Left renal cortex interstitium (tissue), 4 donors: ENCODE results near the gene ANKRD40. TPM values are rescaled to one million over a fixed set of nuclear protein-coding genes. Genes with fewer than 3 reads are reported as not detected.
A peak's percentile ranks its signal among the peaks of the same experiment; 100 is the strongest.
"Not testable (repeated sequence)": the region's sequence is repeated elsewhere in the genome, so short reads cannot be mapped to it uniquely, and the experiment has no call there.

Source experiments
- DNase-seq, 4 donors: peaks; one replicate each; pipeline ENCODE4 v3.0.0-alpha.2; 2013; ENCODE audit warnings: low read depth in 4 of 4, low spot score in 2 of 4, missing footprints in 1 of 4
- polyA plus RNA-seq, 4 donors: library from polyadenylated mRNA; unstranded; fragments of 120-200 nt; gene quantifications; one replicate each; pipeline ENCODE4 v1.2.1, GENCODE V29; 2013; ENCODE audit not compliant: insufficient read length in 4 of 4

Gene ANKRD40
- 10 to 100 TPM; 42.1 to 45.4 (median 44.7) TPM for polyA plus RNA-seq

GRCh38 chr17:50707289-50708049 lies at the start of gene ANKRD40:
Gene ANKRD40 (minus strand): TSS chr17:50707914. CDS start chr17:50707654, 260 bp downstream.
- DNase-seq: peak; percentile 60 to 75 (median 72)

- DNase-seq: no peak
Observed at GRCh38 chr17:50754521-50754920, 46.8 kb upstream of the ANKRD40 start.

- DNase-seq: no peak
Observed at GRCh38 chr17:50749245-50749644, 41.5 kb upstream of the ANKRD40 start.

GRCh38 chr17:50745631-50746030 lies 37.9 kb upstream of the ANKRD40 start:
- no peak for DNase-seq

GRCh38 chr17:50739098-50739497 lies 31.4 kb upstream of the ANKRD40 start:
- no peak for DNase-seq

- no peak for DNase-seq
Observed at GRCh38 chr17:50737118-50737698, 29.5 kb upstream of the ANKRD40 start.

- DNase-seq: no peak
Observed at GRCh38 chr17:50735287-50735686, 27.6 kb upstream of the ANKRD40 start.

GRCh38 chr17:50731575-50732460 lies 24.1 kb upstream of the ANKRD40 start:
- no peak for DNase-seq

GRCh38 chr17:50728881-50729765 lies 21.4 kb upstream of the ANKRD40 start:
- DNase-seq: no peak

GRCh38 chr17:50728112-50728429 lies 20.4 kb upstream of the ANKRD40 start:
- no peak for DNase-seq

- DNase-seq: no peak
Observed at GRCh38 chr17:50725769-50726655, 18.3 kb upstream of the ANKRD40 start.

- not testable (repeated sequence) for DNase-seq
Observed at GRCh38 chr17:50724622-50725021, 16.9 kb upstream of the ANKRD40 start.

- DNase-seq: no peak
Observed at GRCh38 chr17:50722746-50723145, 15.0 kb upstream of the ANKRD40 start.

GRCh38 chr17:50721194-50722010 lies 13.7 kb upstream of the ANKRD40 start:
- no peak for DNase-seq

GRCh38 chr17:50719924-50720794 lies 12.4 kb upstream of the ANKRD40 start:
- no peak for DNase-seq

GRCh38 chr17:50719144-50719923 lies 11.6 kb upstream of the ANKRD40 start, which contains the start of gene LUC7L3:
Gene LUC7L3 (plus strand): TSS chr17:50719603. CDS start chr17:50719733, 130 bp downstream.
- DNase-seq: peak; percentile 89 to 91 (median 90)

- DNase-seq: no peak
Observed at GRCh38 chr17:50715471-50715870, 7.8 kb upstream of the ANKRD40 start.
